Mesothelial cell of epicardium (in vitro differentiated cells): ENCODE results near the gene KLF13. TPM values are rescaled to one million over a fixed set of nuclear protein-coding genes. Genes with fewer than 3 reads are reported as not detected.

Experiments used
- DNase-seq, 2 experiments: peaks; one replicate each; pipeline ENCODE4 v3.0.0; 2021; ENCODE audit warnings: low spot score in 2 of 2; ENCODE audit not compliant: unreplicated experiment in 2 of 2
- H3K27ac Mint-ChIP-seq: 2 replicates; pipeline ENCODE4 v1.8.0; 2021; ENCODE audit warnings: mixed read lengths
- H3K27me3 Mint-ChIP-seq: 2 replicates; pipeline ENCODE4 v1.8.0; 2021; ENCODE audit warnings: low read depth, mixed read lengths
- H3K36me3 Mint-ChIP-seq: 2 replicates; pipeline ENCODE4 v1.8.0; 2021; ENCODE audit warnings: mixed read lengths
- H3K4me1 Mint-ChIP-seq: 2 replicates; pipeline ENCODE4 v1.8.0; 2021; ENCODE audit warnings: mixed read lengths
- H3K4me3 Mint-ChIP-seq: 2 replicates; pipeline ENCODE4 v1.8.0; 2021; ENCODE audit warnings: mild to moderate bottlenecking, moderate library complexity, mixed read lengths
- H3K9me3 Mint-ChIP-seq: 2 replicates; pipeline ENCODE4 v1.8.0; 2021; ENCODE audit warnings: mixed read lengths
- CTCF ChIP-seq: fragments of 200-600 bp; sonication (generic); IDR thresholded peaks from one replicate; pipeline ENCODE4 v1.5.0; 2021; ENCODE audit warnings: antibody characterized with exemption; ENCODE audit not compliant: unreplicated experiment
- total RNA-seq: library from RNA; stranded (reverse); gene quantifications from 3 replicates; pipeline ENCODE4 v1.2.1, GENCODE V29; 2021

Gene KLF13
- total RNA-seq, 1 donor from 2014 or later = 28.1 TPM

GRCh38 chr15:31280046-31280830 lies 46.4 kb upstream of the KLF13 start:
- no peaks in the 10 kb centered on the region for H3K36me3 Mint-ChIP-seq
- peaks cover 15% of the 10 kb centered on the region for H3K4me1 Mint-ChIP-seq
- H3K27me3 Mint-ChIP-seq = peaks cover 6% of the 10 kb centered on the region
- H3K9me3 Mint-ChIP-seq = peaks cover 11% of the 10 kb centered on the region
- no peak overlapping the region for H3K4me3 Mint-ChIP-seq
- DNase-seq = peak in 1 of 2 experiments; percentile 33
- no peak for TF ChIP-seq CTCF
- no peak overlapping the region for H3K27ac Mint-ChIP-seq

- peak in 1 of 2 experiments; percentile 26 for DNase-seq
- peaks cover 15% of the 10 kb centered on the region for H3K4me1 Mint-ChIP-seq
- no peak for TF ChIP-seq CTCF
- H3K4me3 Mint-ChIP-seq = no peak overlapping the region
- H3K27ac Mint-ChIP-seq = no peak overlapping the region
- no peaks in the 10 kb centered on the region for H3K36me3 Mint-ChIP-seq
- peaks cover 6% of the 10 kb centered on the region for H3K27me3 Mint-ChIP-seq
- H3K9me3 Mint-ChIP-seq = peaks cover 11% of the 10 kb centered on the region
Observed at GRCh38 chr15:31280831-31281216, 45.8 kb upstream of the KLF13 start.

GRCh38 chr15:31283043-31283442 lies 43.6 kb upstream of the KLF13 start:
- no peak overlapping the region for H3K27ac Mint-ChIP-seq
- H3K4me3 Mint-ChIP-seq = no peak overlapping the region
- H3K4me1 Mint-ChIP-seq = peaks cover 15% of the 10 kb centered on the region
- TF ChIP-seq CTCF = no peak
- DNase-seq = no peak
- peaks cover 6% of the 10 kb centered on the region for H3K27me3 Mint-ChIP-seq
- H3K36me3 Mint-ChIP-seq = no peaks in the 10 kb centered on the region
- H3K9me3 Mint-ChIP-seq = peaks cover 24% of the 10 kb centered on the region

- H3K4me1 Mint-ChIP-seq = peaks cover 3% of the 10 kb centered on the region
- no peaks in the 10 kb centered on the region for H3K36me3 Mint-ChIP-seq
- DNase-seq = no peak
- no peak overlapping the region for H3K27ac Mint-ChIP-seq
- peaks cover 15% of the 10 kb centered on the region for H3K27me3 Mint-ChIP-seq
- no peak for TF ChIP-seq CTCF
- peaks cover 29% of the 10 kb centered on the region for H3K9me3 Mint-ChIP-seq
- no peak overlapping the region for H3K4me3 Mint-ChIP-seq
Observed at GRCh38 chr15:31285772-31286261, 40.8 kb upstream of the KLF13 start.

- Mint-ChIP-seq H3K9me3 (peaks cover 25% of the 10 kb centered on the region), H3K36me3 (no peaks in the 10 kb centered on the region), H3K27me3 (peaks cover 48% of the 10 kb centered on the region), H3K4me1 (no peaks in the 10 kb centered on the region), H3K27ac (no peak overlapping the region), H3K4me3 (no peak overlapping the region)
- no peak for DNase-seq
- no peak for TF ChIP-seq CTCF
Observed at GRCh38 chr15:31291048-31291578, 35.5 kb upstream of the KLF13 start.
